ENCODE results near the gene EIF2AK3. TPM values are rescaled to one million over a fixed set of nuclear protein-coding genes. Genes with fewer than 3 reads are reported as not detected.
A peak's percentile ranks its signal among the peaks of the same experiment; 100 is the strongest.

EIF2AK3 gene
- total and polyA plus RNA-seq, 2 donors from 2014 or later, result 5.7 to 20.8 TPM

DNA sequence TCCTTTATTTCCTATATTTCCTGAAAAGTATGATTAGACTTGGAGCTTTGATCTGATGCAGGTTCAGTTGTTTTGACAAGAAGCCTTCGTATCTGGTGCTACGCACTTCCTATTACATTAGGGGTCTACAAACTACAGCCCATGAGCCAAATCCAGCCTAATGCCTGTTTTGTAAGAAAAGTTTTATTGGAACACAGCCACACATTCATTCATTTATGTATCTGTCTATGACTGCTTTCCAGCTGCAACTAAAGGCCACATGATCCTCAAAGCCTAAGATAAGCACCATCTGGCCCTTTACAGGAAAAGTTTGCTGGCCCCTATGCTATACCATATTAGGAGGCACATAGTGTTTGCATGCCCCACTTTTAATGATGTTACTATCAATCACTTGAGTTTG lies 26.0 kb downstream of the EIF2AK3 start:
- no peak overlapping the region for H3K9ac ChIP-seq (ENCODE audit: low read length in 3 of 3)
- no peak overlapping the region for H3K4me3 ChIP-seq (ENCODE audit: low read length in 3 of 3)
- H3K36me3 ChIP-seq (ENCODE audit: control insufficient read depth in 2 of 3, insufficient read depth in 3 of 3, low read length in 3 of 3), result no peaks in the 10 kb centered on the region
- peaks cover 0 to 6% (median 3%) of the 10 kb centered on the region in 3 donors for H3K4me1 ChIP-seq (ENCODE audit: control insufficient read depth in 2 of 3, insufficient read depth in 2 of 3, low read depth in 1 of 3, low read length in 3 of 3)
- H3K9me3 ChIP-seq (ENCODE audit: control insufficient read depth in 2 of 3, insufficient read depth in 1 of 3, low read length in 3 of 3), result no peaks in the 10 kb centered on the region
- TF ChIP-seq, protein P1, sequence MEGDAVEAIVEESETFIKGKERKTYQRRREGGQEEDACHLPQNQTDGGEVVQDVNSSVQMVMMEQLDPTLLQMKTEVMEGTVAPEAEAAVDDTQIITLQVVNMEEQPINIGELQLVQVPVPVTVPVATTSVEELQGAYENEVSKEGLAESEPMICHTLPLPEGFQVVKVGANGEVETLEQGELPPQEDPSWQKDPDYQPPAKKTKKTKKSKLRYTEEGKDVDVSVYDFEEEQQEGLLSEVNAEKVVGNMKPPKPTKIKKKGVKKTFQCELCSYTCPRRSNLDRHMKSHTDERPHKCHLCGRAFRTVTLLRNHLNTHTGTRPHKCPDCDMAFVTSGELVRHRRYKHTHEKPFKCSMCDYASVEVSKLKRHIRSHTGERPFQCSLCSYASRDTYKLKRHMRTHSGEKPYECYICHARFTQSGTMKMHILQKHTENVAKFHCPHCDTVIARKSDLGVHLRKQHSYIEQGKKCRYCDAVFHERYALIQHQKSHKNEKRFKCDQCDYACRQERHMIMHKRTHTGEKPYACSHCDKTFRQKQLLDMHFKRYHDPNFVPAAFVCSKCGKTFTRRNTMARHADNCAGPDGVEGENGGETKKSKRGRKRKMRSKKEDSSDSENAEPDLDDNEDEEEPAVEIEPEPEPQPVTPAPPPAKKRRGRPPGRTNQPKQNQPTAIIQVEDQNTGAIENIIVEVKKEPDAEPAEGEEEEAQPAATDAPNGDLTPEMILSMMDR (IDR thresholded peaks at IDR 0.05; ENCODE audit: borderline replicate concordance, extremely low read depth, insufficient read depth), result no peak
- peak in 2 of 5 donors; percentile 53 to 68 for DNase-seq
- H3K27me3 ChIP-seq (ENCODE audit: control insufficient read depth, insufficient read depth, low read length), result no peaks in the 10 kb centered on the region
- no peak overlapping the region for H3K27ac ChIP-seq (ENCODE audit: low read depth in 2 of 2, low read length in 2 of 2)
- intact Hi-C loops (cut with DNase I), result no loop called here
- FAIRE-seq, result no peak

DNA sequence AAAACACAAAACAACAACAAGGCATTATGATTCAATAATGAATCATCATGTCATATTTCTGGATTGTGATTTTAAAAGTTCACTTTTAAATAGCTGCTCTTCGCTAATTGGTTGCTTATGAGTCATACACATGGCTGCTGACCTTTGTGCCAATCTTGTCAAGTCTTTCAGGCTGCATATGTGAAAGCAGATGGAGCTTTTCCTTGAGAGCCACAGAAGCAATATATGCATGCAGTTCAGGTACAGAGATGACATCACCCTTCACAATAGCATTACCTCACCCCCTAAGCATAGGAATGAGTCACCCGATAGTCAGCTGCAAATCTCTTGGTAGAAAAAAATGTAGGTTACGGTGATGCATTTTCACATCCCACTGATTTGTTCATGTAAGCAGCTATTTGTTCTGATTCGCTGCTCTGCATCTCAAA lies 27.2 kb downstream of the EIF2AK3 start:
- Histone ChIP-seq H3K36me3 (ENCODE audit: control insufficient read depth in 2 of 3, insufficient read depth in 3 of 3, low read length in 3 of 3) (no peaks in the 10 kb centered on the region), H3K4me1 (ENCODE audit: control insufficient read depth in 2 of 3, insufficient read depth in 2 of 3, low read depth in 1 of 3, low read length in 3 of 3) (peaks cover 0 to 6% (median 3%) of the 10 kb centered on the region in 3 donors), H3K4me3 (ENCODE audit: low read length in 3 of 3) (peak overlapping the region in 1 of 3 donors; percentile 13), H3K9me3 (ENCODE audit: control insufficient read depth in 2 of 3, insufficient read depth in 1 of 3, low read length in 3 of 3) (no peaks in the 10 kb centered on the region), H3K9ac (ENCODE audit: low read length in 3 of 3) (no peak overlapping the region), H3K27ac (ENCODE audit: low read depth in 2 of 2, low read length in 2 of 2) (peak overlapping the region in 1 of 2 donors; percentile 57), H3K27me3 (ENCODE audit: control insufficient read depth, insufficient read depth, low read length) (no peaks in the 10 kb centered on the region)
- FAIRE-seq (peak; percentile 80), DNase-seq (peak in 4 of 5 donors; percentile 51 to 93 (median 74))
- intact Hi-C loops (cut with DNase I), result no loop called here
- TF ChIP-seq, protein P1 (IDR thresholded peaks at IDR 0.05; ENCODE audit: borderline replicate concordance, extremely low read depth, insufficient read depth), result no peak

DNA sequence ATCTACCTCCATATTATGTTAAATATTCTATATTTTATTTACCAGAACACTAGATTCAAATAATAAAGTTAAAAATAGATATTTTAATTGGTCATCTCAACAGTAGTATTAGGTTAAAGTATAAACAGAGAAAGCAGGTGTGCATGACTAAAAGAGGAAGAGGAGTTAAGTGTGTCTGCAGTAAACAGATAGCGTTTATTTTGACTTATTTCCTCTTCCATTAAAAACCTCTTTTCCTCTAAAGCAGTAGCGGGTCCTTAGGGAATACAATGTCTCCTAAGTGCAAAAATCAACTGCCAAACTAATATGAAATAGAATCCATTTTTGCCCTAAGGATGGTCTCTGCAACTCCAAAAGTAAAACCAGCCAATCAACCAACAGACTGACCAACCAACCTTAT lies 27.7 kb downstream of the EIF2AK3 start:
- Histone ChIP-seq H3K27ac (ENCODE audit: low read depth in 2 of 2, low read length in 2 of 2) (no peak overlapping the region), H3K9me3 (ENCODE audit: control insufficient read depth in 2 of 3, insufficient read depth in 1 of 3, low read length in 3 of 3) (no peaks in the 10 kb centered on the region), H3K27me3 (ENCODE audit: control insufficient read depth, insufficient read depth, low read length) (no peaks in the 10 kb centered on the region), H3K9ac (ENCODE audit: low read length in 3 of 3) (no peak overlapping the region), H3K4me3 (ENCODE audit: low read length in 3 of 3) (no peak overlapping the region), H3K4me1 (ENCODE audit: control insufficient read depth in 2 of 3, insufficient read depth in 2 of 3, low read depth in 1 of 3, low read length in 3 of 3) (peaks cover 0 to 6% (median 3%) of the 10 kb centered on the region in 3 donors), H3K36me3 (ENCODE audit: control insufficient read depth in 2 of 3, insufficient read depth in 3 of 3, low read length in 3 of 3) (no peaks in the 10 kb centered on the region)
- no peak for FAIRE-seq
- intact Hi-C loops (cut with DNase I), result no loop called here
- DNase-seq, result peak in 2 of 5 donors; percentile 3 to 5
- TF ChIP-seq, protein P1 (IDR thresholded peaks at IDR 0.05; ENCODE audit: borderline replicate concordance, extremely low read depth, insufficient read depth), result no peak

DNA sequence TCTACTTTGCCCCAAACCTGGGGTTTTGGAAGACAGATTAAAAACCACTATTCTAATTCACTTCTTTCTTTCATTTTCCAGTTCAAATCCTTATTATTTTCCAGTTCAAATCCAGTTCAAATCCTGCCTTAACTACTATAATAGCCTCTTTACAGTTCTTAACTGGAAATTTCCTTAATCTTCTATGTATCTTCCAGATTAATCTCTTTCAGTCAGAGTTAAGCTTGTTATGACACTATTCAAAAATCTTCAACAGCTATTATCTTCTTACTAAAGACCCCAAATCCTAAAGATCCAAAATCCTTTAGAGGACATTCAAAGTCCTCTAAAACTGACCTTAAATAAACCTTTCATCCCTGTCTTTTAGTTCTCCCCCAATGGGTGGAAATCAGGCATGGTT lies 30.1 kb downstream of the EIF2AK3 start:
- no peak for FAIRE-seq
- no peak for DNase-seq
- Histone ChIP-seq H3K27ac (ENCODE audit: low read depth in 2 of 2, low read length in 2 of 2) (no peak overlapping the region), H3K27me3 (ENCODE audit: control insufficient read depth, insufficient read depth, low read length) (no peaks in the 10 kb centered on the region), H3K9me3 (ENCODE audit: control insufficient read depth in 2 of 3, insufficient read depth in 1 of 3, low read length in 3 of 3) (no peaks in the 10 kb centered on the region), H3K36me3 (ENCODE audit: control insufficient read depth in 2 of 3, insufficient read depth in 3 of 3, low read length in 3 of 3) (peaks cover 0 to 4% (median 0%) of the 10 kb centered on the region in 3 donors), H3K4me3 (ENCODE audit: low read length in 3 of 3) (no peak overlapping the region), H3K4me1 (ENCODE audit: control insufficient read depth in 2 of 3, insufficient read depth in 2 of 3, low read depth in 1 of 3, low read length in 3 of 3) (peaks cover 0 to 6% (median 3%) of the 10 kb centered on the region in 3 donors), H3K9ac (ENCODE audit: low read length in 3 of 3) (no peak overlapping the region)
- TF ChIP-seq, protein P1 (IDR thresholded peaks at IDR 0.05; ENCODE audit: borderline replicate concordance, extremely low read depth, insufficient read depth), result no peak
- intact Hi-C loops (cut with DNase I), result no loop called here
